Ovary (tissue), 3 donors: ENCODE results near the gene TTC32.

ENCODE experiments used
- CTCF ChIP-seq, 3 donors: fragments of 450-650 bp in 2 of 3; fragments of 200-600 bp in 1 of 3; IDR thresholded peaks; one replicate each; pipeline versions ENCODE4 v1.5.1 to v1.8.0; 2016 to 2022; ENCODE audit warnings: antibody characterized with exemption in 3 of 3, mild to moderate bottlenecking in 1 of 3
- EP300 ChIP-seq: sonication (generic); formaldehyde crosslinking; IDR thresholded peaks from one replicate; pipeline ENCODE4 v1.6.1; 2017; ENCODE audit warnings: antibody characterized with exemption
- POLR2A ChIP-seq: fragments of 450-650 bp; IDR thresholded peaks from one replicate; pipeline ENCODE4 v1.6.1; 2017; ENCODE audit warnings: antibody characterized with exemption, mild to moderate bottlenecking, moderate library complexity
- donor health status: DM: no; HTN: no; CAD: no.

- no peak for TF ChIP-seq POLR2A
- TF ChIP-seq CTCF (IDR thresholded peaks at IDR 0.05): no peak
- TF ChIP-seq EP300: no peak
Measured at GRCh38 chr2:19900931-19901441, 797 bp downstream of the TTC32 start.
